ENCODE results near the gene ARAP2. TPM values are rescaled to one million over a fixed set of nuclear protein-coding genes. Genes with fewer than 3 reads are reported as not detected.

The ARAP2 gene
- total and polyA plus RNA-seq, 2 experiments from 2014 or later: 5.9 to 22.7 TPM

- 88% methylated on average over 5 of the region's 5 CpGs for WGBS (ENCODE audit: low lambda C conversion rate, missing lambda C conversion rate)
- no peaks in the 10 kb centered on the region for H3K79me2 ChIP-seq
- H3K27ac ChIP-seq: no peak overlapping the region
- H3K9me2 ChIP-seq (replicated peaks; ENCODE audit: insufficient read depth): no peaks in the 10 kb centered on the region
- no peaks in the 10 kb centered on the region for H3K9me3 ChIP-seq (ENCODE audit: low read depth)
- no peaks in the 10 kb centered on the region for H3K4me1 ChIP-seq (ENCODE audit: insufficient read depth)
- H3K4me3 ChIP-seq: no peak overlapping the region
- H2AFZ ChIP-seq: no peak overlapping the region
- no peaks in the 10 kb centered on the region for H3K36me3 ChIP-seq (replicated peaks; ENCODE audit: insufficient read depth, low read depth)
- H4K20me1 ChIP-seq (ENCODE audit: insufficient read depth, poor library complexity, severe bottlenecking): no peaks in the 10 kb centered on the region
- no peak overlapping the region for H3K4me2 ChIP-seq
- no peaks in the 10 kb centered on the region for H3K27me3 ChIP-seq
- no peak for DNase-seq (ENCODE audit: low spot score)
- no peak for TF ChIP-seq EZH2 (IDR thresholded peaks at IDR 0.05; ENCODE audit: borderline replicate concordance)
- TF ChIP-seq, protein P1, sequence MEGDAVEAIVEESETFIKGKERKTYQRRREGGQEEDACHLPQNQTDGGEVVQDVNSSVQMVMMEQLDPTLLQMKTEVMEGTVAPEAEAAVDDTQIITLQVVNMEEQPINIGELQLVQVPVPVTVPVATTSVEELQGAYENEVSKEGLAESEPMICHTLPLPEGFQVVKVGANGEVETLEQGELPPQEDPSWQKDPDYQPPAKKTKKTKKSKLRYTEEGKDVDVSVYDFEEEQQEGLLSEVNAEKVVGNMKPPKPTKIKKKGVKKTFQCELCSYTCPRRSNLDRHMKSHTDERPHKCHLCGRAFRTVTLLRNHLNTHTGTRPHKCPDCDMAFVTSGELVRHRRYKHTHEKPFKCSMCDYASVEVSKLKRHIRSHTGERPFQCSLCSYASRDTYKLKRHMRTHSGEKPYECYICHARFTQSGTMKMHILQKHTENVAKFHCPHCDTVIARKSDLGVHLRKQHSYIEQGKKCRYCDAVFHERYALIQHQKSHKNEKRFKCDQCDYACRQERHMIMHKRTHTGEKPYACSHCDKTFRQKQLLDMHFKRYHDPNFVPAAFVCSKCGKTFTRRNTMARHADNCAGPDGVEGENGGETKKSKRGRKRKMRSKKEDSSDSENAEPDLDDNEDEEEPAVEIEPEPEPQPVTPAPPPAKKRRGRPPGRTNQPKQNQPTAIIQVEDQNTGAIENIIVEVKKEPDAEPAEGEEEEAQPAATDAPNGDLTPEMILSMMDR (IDR thresholded peaks at IDR 0.05; ENCODE audit: poor library complexity): no peak
Measured at GRCh38 chr4:36159208-36159607, 85.1 kb downstream of the ARAP2 start.

GRCh38 chr4:36152735-36153134 lies 91.6 kb downstream of the ARAP2 start:
- no peak for TF ChIP-seq EZH2phosphoT487 (IDR thresholded peaks at IDR 0.05; ENCODE audit: low read depth, severe bottlenecking, unreplicated experiment)
- no peak for TF ChIP-seq EZH2 (IDR thresholded peaks at IDR 0.05; ENCODE audit: borderline replicate concordance)
- TF ChIP-seq, protein P1 (IDR thresholded peaks at IDR 0.05; ENCODE audit: poor library complexity): no peak
- 59% methylated on average over 1 of the region's 1 CpG for WGBS (ENCODE audit: low lambda C conversion rate, missing lambda C conversion rate)

GRCh38 chr4:36142504-36142903 lies 101.8 kb downstream of the ARAP2 start:
- H3K36me3 ChIP-seq (replicated peaks; ENCODE audit: insufficient read depth, low read depth): no peaks in the 10 kb centered on the region
- H3K79me2 ChIP-seq: no peaks in the 10 kb centered on the region
- DNase-seq (ENCODE audit: low spot score): no peak
- WGBS (ENCODE audit: low lambda C conversion rate, missing lambda C conversion rate): 100% methylated on average over 1 of the region's 1 CpG
- no peaks in the 10 kb centered on the region for H3K4me1 ChIP-seq (ENCODE audit: insufficient read depth)
- H3K9me3 ChIP-seq (ENCODE audit: low read depth): no peaks in the 10 kb centered on the region
- no peak overlapping the region for H3K27ac ChIP-seq
- H2AFZ ChIP-seq: no peak overlapping the region
- no peak overlapping the region for H3K4me2 ChIP-seq
- no peaks in the 10 kb centered on the region for H3K27me3 ChIP-seq
- TF ChIP-seq EZH2 (IDR thresholded peaks at IDR 0.05; ENCODE audit: borderline replicate concordance) (no peak), EZH2phosphoT487 (IDR thresholded peaks at IDR 0.05; ENCODE audit: low read depth, severe bottlenecking, unreplicated experiment) (no peak)
- TF ChIP-seq, protein P1 (IDR thresholded peaks at IDR 0.05; ENCODE audit: poor library complexity): no peak
- H3K9me2 ChIP-seq (replicated peaks; ENCODE audit: insufficient read depth): no peaks in the 10 kb centered on the region
- no peak overlapping the region for H3K4me3 ChIP-seq
- H4K20me1 ChIP-seq (ENCODE audit: insufficient read depth, poor library complexity, severe bottlenecking): no peaks in the 10 kb centered on the region

More at GRCh38 chr4:36152735-36153134, 91.6 kb downstream of the ARAP2 start:
- Histone ChIP-seq H3K9me2 (replicated peaks; ENCODE audit: insufficient read depth) (no peaks in the 10 kb centered on the region), H2AFZ (no peak overlapping the region), H3K4me3 (no peak overlapping the region), H3K27me3 (no peaks in the 10 kb centered on the region), H3K9me3 (ENCODE audit: low read depth) (no peaks in the 10 kb centered on the region), H3K4me2 (no peak overlapping the region), H3K36me3 (replicated peaks; ENCODE audit: insufficient read depth, low read depth) (no peaks in the 10 kb centered on the region), H3K27ac (no peak overlapping the region), H3K79me2 (no peaks in the 10 kb centered on the region), H4K20me1 (ENCODE audit: insufficient read depth, poor library complexity, severe bottlenecking) (no peaks in the 10 kb centered on the region), H3K4me1 (ENCODE audit: insufficient read depth) (no peaks in the 10 kb centered on the region)
- no peak for DNase-seq (ENCODE audit: low spot score)

GRCh38 chr4:36141186-36141585 lies 103.1 kb downstream of the ARAP2 start:
- Histone ChIP-seq H3K27me3 (no peaks in the 10 kb centered on the region), H3K9me3 (ENCODE audit: low read depth) (no peaks in the 10 kb centered on the region), H2AFZ (no peak overlapping the region), H3K79me2 (no peaks in the 10 kb centered on the region), H3K27ac (no peak overlapping the region), H3K4me1 (ENCODE audit: insufficient read depth) (no peaks in the 10 kb centered on the region), H3K9me2 (replicated peaks; ENCODE audit: insufficient read depth) (no peaks in the 10 kb centered on the region), H3K4me3 (no peak overlapping the region), H4K20me1 (ENCODE audit: insufficient read depth, poor library complexity, severe bottlenecking) (no peaks in the 10 kb centered on the region), H3K4me2 (no peak overlapping the region), H3K36me3 (replicated peaks; ENCODE audit: insufficient read depth, low read depth) (no peaks in the 10 kb centered on the region)
- TF ChIP-seq, protein P1 (IDR thresholded peaks at IDR 0.05; ENCODE audit: poor library complexity): no peak
- TF ChIP-seq EZH2 (IDR thresholded peaks at IDR 0.05; ENCODE audit: borderline replicate concordance) (no peak), EZH2phosphoT487 (IDR thresholded peaks at IDR 0.05; ENCODE audit: low read depth, severe bottlenecking, unreplicated experiment) (no peak)
- WGBS (ENCODE audit: low lambda C conversion rate, missing lambda C conversion rate): 84% methylated on average over 1 of the region's 1 CpG
- no peak for DNase-seq (ENCODE audit: low spot score)
